SK-N-MC (cell line): ENCODE measurements around the gene SPATA46.

Source experiments
- EZH2 ChIP-seq: fragments of 200-600 bp; sonication (generic); IDR thresholded peaks from one replicate; pipeline ENCODE4 v1.6.1; 2017; ENCODE audit warnings: antibody characterized with exemption
- POLR2AphosphoS5 ChIP-seq: IDR thresholded peaks from 2 replicates; pipeline ENCODE4 v1.6.1; 2012; ENCODE audit warnings: mild to moderate bottlenecking, low read depth, low read length, borderline replicate concordance

DNA sequence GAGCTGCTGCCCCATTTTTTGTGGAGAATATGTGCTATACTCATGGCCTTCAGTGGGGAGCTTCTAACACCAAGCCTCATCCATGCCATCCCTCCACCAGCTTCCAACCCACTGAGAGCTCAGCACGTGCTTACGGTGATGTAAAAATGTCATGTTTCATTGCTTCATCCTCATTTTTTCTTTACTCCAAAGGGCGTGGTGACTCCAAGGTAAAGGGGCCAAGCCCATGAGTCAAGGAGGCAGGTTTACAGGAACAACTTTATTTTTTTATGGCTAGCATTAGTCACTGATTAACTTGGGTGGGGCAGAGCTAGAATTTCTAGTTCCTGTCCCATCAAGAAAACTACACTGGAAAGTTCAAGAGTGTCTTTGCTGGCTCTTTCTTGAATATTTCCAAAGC is 4.7 kb upstream of the SPATA46 start, which contains the start of gene C1orf226:
- TF ChIP-seq EZH2 (no peak), POLR2AphosphoS5 (no peak)
